Choroid plexus epithelial cell (primary cell): ENCODE results near the gene TANGO6.

ENCODE experiments used
- DNase-seq: peaks from one replicate; pipeline ENCODE4 v3.0.0-alpha.2; 2010; ENCODE audit warnings: low read depth
- H3K4me3 ChIP-seq: 2 replicates; pipeline ENCODE4 v1.5.1; 2011; ENCODE audit warnings: low read depth, mild to moderate bottlenecking, control low read depth, low read length, moderate library complexity
- TF ChIP-seq, protein P1 (sequence below): conservative IDR thresholded peaks from 2 replicates; pipeline ENCODE4 v1.5.1; 2011; ENCODE audit warnings: low read depth, mild to moderate bottlenecking, control low read depth, inconsistent platforms, low read length, moderate library complexity

Gene TANGO6

DNA sequence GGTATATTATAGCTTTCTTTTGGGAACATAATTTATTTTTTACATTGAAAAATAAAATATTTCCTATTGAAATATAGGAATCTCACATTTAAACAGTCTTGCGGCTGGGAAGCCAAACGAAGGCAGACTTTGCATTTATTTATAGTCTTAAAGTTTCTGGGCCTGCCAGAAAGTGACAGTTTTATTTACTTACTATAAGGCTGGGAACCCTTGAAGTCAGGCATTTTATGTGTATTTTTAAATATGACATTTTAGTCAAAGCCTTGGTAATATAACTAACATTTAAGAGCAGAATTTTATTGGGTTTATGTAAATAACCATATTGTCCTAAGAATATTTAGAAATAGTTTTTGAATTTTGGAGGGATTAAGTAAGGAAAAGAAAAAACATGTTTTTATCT lies 97.5 kb downstream of the TANGO6 start:
- no peak overlapping the region for H3K4me3 ChIP-seq
- no peak for DNase-seq
- TF ChIP-seq, protein P1, sequence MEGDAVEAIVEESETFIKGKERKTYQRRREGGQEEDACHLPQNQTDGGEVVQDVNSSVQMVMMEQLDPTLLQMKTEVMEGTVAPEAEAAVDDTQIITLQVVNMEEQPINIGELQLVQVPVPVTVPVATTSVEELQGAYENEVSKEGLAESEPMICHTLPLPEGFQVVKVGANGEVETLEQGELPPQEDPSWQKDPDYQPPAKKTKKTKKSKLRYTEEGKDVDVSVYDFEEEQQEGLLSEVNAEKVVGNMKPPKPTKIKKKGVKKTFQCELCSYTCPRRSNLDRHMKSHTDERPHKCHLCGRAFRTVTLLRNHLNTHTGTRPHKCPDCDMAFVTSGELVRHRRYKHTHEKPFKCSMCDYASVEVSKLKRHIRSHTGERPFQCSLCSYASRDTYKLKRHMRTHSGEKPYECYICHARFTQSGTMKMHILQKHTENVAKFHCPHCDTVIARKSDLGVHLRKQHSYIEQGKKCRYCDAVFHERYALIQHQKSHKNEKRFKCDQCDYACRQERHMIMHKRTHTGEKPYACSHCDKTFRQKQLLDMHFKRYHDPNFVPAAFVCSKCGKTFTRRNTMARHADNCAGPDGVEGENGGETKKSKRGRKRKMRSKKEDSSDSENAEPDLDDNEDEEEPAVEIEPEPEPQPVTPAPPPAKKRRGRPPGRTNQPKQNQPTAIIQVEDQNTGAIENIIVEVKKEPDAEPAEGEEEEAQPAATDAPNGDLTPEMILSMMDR, result no peak

DNA sequence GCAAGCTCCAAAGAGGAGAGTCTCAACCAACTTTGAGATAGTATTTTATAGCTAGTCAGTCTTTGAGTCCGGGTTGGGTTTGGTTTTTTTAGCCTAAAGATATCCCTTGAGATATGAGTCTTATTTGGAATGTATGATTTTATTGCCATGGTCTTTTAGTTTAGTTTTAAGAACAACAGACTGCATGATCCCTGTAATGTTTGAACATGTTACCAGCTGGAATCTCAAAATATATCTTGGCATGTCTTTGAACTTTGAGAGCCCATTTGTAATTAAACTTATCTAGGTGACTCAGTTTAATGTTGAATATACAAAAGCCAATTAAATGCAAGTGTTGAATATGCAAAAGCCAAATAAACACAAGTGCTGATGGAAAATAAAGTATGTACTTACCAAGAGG lies 100.6 kb downstream of the TANGO6 start:
- TF ChIP-seq, protein P1, result no peak
- no peak for DNase-seq
- H3K4me3 ChIP-seq, result no peak overlapping the region

DNA sequence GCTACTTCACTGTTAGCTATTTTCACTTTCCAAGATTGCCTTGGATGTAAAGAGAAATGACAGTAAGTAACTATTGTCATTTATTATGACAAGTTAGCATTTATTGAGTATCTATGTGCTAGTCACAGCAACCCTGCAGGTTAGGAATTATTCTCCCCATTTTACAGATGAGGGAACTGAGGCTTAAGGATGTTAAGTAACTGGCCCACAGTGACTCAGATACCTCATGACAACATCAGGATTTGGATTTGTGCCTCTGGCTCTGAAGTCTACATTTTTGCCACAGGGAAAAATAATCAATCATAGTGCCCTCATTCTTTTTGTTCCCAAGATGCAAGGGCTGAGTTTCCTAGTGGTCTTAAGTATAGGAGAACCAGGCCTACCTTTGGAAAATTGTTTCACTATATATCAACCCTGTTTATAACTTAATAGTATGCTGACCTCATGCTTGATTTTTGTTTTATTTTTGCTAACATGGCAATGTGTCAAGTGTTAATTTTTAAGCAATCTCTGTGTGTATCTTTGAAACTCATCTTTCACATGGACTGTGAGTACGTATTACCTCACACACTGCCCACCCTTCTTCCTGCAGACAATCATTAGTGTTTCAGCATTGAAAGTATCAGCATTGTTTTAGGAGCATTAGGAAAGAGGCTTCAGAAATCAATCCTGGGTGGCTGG lies 105.0 kb downstream of the TANGO6 start:
- no peak for DNase-seq
- TF ChIP-seq, protein P1, result no peak
- no peak overlapping the region for H3K4me3 ChIP-seq

DNA sequence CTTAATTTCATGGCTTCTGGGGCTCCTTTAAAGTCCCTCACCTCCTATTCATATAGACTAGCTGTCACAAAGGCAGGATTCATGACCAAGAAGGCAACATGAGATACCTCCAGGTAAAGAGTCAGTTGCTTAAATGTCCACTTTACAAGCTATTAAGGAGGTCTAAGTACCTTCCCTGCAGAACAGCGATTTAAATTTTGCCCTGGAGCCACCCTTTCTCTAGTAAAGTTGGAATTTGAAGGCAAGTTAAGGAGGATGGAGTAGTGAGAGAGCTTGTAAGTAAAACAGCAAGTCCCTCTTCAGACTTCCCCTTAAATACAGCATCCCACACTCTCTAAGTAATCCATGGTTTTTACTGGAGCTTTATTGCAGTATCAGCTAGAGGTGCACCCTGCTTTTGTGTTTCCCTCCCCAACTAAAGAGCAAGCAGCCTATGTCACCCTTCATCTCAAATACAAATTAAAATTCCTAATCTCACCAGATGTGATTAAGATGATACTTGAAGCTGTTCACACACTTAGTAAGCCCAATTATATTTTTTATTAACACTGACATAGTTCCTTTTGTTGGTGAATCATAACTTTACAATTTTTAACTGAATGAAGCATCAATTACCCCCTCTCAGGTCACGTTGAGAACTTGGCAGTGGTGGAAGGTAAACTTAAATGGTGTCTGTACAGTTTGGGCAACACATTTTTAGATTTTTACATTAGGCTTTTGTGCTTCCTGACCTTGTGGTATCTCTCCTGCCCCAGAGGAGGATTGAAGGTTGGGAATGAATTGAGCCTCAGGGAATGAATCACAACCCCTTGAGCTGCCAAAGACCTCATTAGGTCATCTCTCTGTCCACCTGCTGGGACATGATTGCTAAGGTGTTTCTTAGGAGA lies 108.9 kb downstream of the TANGO6 start:
- DNase-seq, result peak; percentile 22
- TF ChIP-seq, protein P1, result no peak
- H3K4me3 ChIP-seq, result no peak overlapping the region

DNA sequence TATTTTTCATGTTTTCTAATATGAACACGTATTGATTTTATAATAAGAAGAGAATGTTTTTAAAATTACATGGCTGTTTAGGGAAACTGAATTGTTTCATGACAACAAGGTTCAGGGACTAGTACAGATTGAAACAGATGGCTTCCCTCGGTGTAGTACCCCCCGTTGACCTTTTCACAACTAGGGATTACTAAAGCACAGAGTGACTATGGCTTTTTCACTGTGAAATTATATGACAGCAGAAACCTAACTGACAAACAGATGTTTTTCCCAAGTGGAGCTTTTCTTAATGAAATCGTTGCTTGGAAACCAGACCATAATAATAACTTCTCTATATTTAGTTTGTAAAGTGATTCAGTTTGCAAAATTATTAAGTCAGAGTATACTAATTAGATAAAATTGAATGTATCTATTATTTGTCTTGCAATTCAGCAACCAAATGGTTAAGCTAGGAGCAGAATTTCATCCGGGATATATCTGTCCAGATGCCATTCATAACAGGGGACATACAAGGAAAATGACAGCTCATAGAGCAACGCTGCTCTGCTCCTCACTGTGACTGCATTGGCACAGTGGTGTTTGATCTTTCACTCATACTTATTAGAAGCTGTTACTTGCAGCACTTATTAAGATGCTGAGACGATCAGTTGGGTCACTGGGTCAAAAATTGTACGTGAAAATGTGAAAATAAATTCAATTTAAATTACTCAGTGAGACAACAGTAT lies 111.7 kb downstream of the TANGO6 start:
- TF ChIP-seq, protein P1, result no peak
- no peak overlapping the region for H3K4me3 ChIP-seq
- no peak for DNase-seq

DNA sequence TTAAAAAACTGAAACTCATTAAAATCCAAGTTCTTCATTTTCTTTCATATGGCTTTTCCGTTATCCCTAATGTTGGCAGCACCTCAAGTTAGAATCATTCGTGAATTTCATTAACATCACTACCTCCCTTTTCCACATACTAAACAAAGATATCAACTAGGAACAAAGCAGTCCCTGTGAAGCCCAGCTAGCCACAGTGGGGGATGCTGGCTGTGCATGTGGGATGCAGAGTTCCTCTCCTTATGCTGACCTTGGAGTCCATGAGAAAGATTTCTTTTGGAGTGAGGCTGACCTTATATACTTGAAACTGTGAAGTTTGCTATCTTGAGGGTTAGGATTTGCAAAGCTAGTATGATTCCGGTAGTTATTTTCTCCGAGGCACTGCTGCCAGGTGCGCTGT lies 117.6 kb downstream of the TANGO6 start:
- H3K4me3 ChIP-seq, result no peak overlapping the region
- DNase-seq, result no peak
- TF ChIP-seq, protein P1, result no peak
